Peyer's patch (tissue), 4 donors: ENCODE results near the gene RAPGEF5.

Experiments used
- POLR2A ChIP-seq, 2 donors: fragments of 450-650 bp; IDR thresholded peaks; one replicate each; pipeline ENCODE4 v1.5.1; 2017; ENCODE audit warnings: antibody characterized with exemption in 2 of 2, mild to moderate bottlenecking in 2 of 2, moderate library complexity in 2 of 2
- TF ChIP-seq, protein P1 (sequence below), 6 experiments: fragments of 450-650 bp in 4 of 6; fragments of 200-600 bp in 2 of 6; sonication (generic) in 1 of 6; IDR thresholded peaks; one replicate each; pipeline ENCODE4 v1.5.1; 2017 to 2019; ENCODE audit warnings: antibody characterized with exemption in 6 of 6, mild to moderate bottlenecking in 3 of 6, moderate library complexity in 1 of 6

DNA sequence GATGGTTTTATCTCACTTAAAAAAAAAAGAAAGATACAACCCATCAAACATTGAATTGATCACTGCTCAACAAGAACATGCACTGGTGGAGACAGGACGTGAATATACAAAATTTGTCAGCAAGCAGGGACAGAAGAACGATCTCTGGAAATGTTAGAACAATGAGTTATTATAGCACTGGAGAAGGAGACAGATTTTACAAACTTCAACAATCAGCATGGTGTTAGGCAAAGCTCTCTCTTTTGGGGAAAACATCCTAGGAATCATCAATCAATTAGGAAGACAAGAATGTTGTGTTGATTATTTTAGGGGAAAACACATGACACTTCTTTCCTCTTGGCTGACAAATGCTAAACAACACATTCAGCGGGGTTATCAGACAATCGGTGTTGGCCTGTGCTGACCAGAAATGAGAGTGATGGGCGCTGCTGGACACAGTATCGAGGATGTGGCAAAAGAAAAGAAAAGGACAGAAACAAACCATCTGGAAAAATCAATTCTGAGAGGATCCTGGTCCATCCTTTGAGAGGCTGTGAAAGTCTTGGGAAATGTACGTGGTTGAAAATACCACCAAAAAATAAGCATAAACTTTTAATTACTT is 103.9 kb downstream of the RAPGEF5 start:
- TF ChIP-seq, protein P1, sequence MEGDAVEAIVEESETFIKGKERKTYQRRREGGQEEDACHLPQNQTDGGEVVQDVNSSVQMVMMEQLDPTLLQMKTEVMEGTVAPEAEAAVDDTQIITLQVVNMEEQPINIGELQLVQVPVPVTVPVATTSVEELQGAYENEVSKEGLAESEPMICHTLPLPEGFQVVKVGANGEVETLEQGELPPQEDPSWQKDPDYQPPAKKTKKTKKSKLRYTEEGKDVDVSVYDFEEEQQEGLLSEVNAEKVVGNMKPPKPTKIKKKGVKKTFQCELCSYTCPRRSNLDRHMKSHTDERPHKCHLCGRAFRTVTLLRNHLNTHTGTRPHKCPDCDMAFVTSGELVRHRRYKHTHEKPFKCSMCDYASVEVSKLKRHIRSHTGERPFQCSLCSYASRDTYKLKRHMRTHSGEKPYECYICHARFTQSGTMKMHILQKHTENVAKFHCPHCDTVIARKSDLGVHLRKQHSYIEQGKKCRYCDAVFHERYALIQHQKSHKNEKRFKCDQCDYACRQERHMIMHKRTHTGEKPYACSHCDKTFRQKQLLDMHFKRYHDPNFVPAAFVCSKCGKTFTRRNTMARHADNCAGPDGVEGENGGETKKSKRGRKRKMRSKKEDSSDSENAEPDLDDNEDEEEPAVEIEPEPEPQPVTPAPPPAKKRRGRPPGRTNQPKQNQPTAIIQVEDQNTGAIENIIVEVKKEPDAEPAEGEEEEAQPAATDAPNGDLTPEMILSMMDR (IDR thresholded peaks at IDR 0.05), result no peak
- no peak for TF ChIP-seq POLR2A (IDR thresholded peaks at IDR 0.05)
